HUES48 (cell line): Measurements from ENCODE around the gene EXOSC10.
"Not testable (repeated sequence)": the region's sequence is repeated elsewhere in the genome, so short reads cannot be mapped to it uniquely, and the experiment has no call there.

Experiments used
- H3K27ac ChIP-seq: one replicate; pipeline ENCODE4 v1.7.0; 2013; ENCODE audit warnings: low read depth, low read length, inconsistent platforms
- H3K27me3 ChIP-seq: 2 replicates; pipeline ENCODE4 v1.6.1; 2013; ENCODE audit warnings: mild to moderate bottlenecking, low read length; ENCODE audit not compliant: control insufficient read depth, insufficient read depth
- H3K36me3 ChIP-seq: 2 replicates; pipeline ENCODE4 v1.6.1; 2013; ENCODE audit warnings: low read length; ENCODE audit not compliant: control insufficient read depth, insufficient read depth
- H3K4me1 ChIP-seq: 2 replicates; pipeline ENCODE4 v1.6.1; 2013; ENCODE audit warnings: mild to moderate bottlenecking, low read length; ENCODE audit not compliant: control insufficient read depth, insufficient read depth
- H3K4me3 ChIP-seq: 2 replicates; pipeline ENCODE4 v1.5.1; 2013; ENCODE audit warnings: mild to moderate bottlenecking, low read depth, low read length
- H3K9ac ChIP-seq: 2 replicates; pipeline ENCODE4 v1.6.1; 2013; ENCODE audit warnings: mild to moderate bottlenecking, low read depth, low read length, moderate library complexity
- H3K9me3 ChIP-seq: 2 replicates; pipeline ENCODE4 v1.6.1; 2013; ENCODE audit warnings: low read length; ENCODE audit not compliant: control insufficient read depth, insufficient read depth

EXOSC10 gene

GRCh38 chr1:11109047-11109760, 9.5 kb upstream of the EXOSC10 start:
- Histone ChIP-seq H3K36me3 (peaks cover 80% of the 10 kb centered on the region), H3K27me3 (no peaks in the 10 kb centered on the region), H3K4me3 (no peak overlapping the region), H3K9me3 (no peaks in the 10 kb centered on the region), H3K4me1 (no peaks in the 10 kb centered on the region), H3K27ac (no peak overlapping the region), H3K9ac (no peak overlapping the region)

GRCh38 chr1:11107599-11107998, 7.9 kb upstream of the EXOSC10 start:
- Histone ChIP-seq H3K4me3 (no peak overlapping the region), H3K27me3 (no peaks in the 10 kb centered on the region), H3K9me3 (no peaks in the 10 kb centered on the region), H3K36me3 (peaks cover 64% of the 10 kb centered on the region), H3K4me1 (no peaks in the 10 kb centered on the region), H3K9ac (no peak overlapping the region), H3K27ac (no peak overlapping the region)

GRCh38 chr1:11105586-11105985, 5.9 kb upstream of the EXOSC10 start:
- no peak overlapping the region for H3K9ac ChIP-seq
- no peak overlapping the region for H3K27ac ChIP-seq
- no peaks in the 10 kb centered on the region for H3K4me1 ChIP-seq
- no peak overlapping the region for H3K4me3 ChIP-seq
- no peaks in the 10 kb centered on the region for H3K9me3 ChIP-seq
- no peaks in the 10 kb centered on the region for H3K27me3 ChIP-seq
- peaks cover 46% of the 10 kb centered on the region for H3K36me3 ChIP-seq

- Histone ChIP-seq H3K27ac (no peak overlapping the region), H3K9me3 (no peaks in the 10 kb centered on the region), H3K4me3 (no peak overlapping the region), H3K4me1 (peaks cover 5% of the 10 kb centered on the region), H3K27me3 (no peaks in the 10 kb centered on the region), H3K36me3 (peaks cover 27% of the 10 kb centered on the region), H3K9ac (no peak overlapping the region)
Observed at GRCh38 chr1:11101347-11101746, 1.7 kb upstream of the EXOSC10 start.

GRCh38 chr1:11100806-11101205, 1.1 kb upstream of the EXOSC10 start:
- not testable (repeated sequence) for H3K4me1 ChIP-seq, H3K27ac ChIP-seq, H3K9me3 ChIP-seq, H3K27me3 ChIP-seq, H3K9ac ChIP-seq, H3K4me3 ChIP-seq
- H3K36me3 ChIP-seq = peaks cover 27% of the 10 kb centered on the region

GRCh38 chr1:11100149-11100493, 452 bp upstream of the EXOSC10 start:
- no peaks in the 10 kb centered on the region for H3K27me3 ChIP-seq
- peak overlapping the region; percentile 100 for H3K4me3 ChIP-seq
- H3K9me3 ChIP-seq = no peaks in the 10 kb centered on the region
- peak overlapping the region; percentile 94 for H3K27ac ChIP-seq
- peaks cover 5% of the 10 kb centered on the region for H3K4me1 ChIP-seq
- H3K9ac ChIP-seq = peak overlapping the region; percentile 98; the same call in 1 of the 2 replicates
- H3K36me3 ChIP-seq = peaks cover 30% of the 10 kb centered on the region

GRCh38 chr1:11098931-11099309, 749 bp downstream of the EXOSC10 start:
- Histone ChIP-seq H3K4me3 (peak overlapping the region; percentile 100), H3K36me3 (peaks cover 42% of the 10 kb centered on the region), H3K9ac (peak overlapping the region; percentile 98), H3K9me3 (no peaks in the 10 kb centered on the region), H3K27me3 (no peaks in the 10 kb centered on the region), H3K27ac (peak overlapping the region; percentile 23), H3K4me1 (peaks cover 5% of the 10 kb centered on the region)

- not testable (repeated sequence) for H3K9me3 ChIP-seq, H3K4me3 ChIP-seq, H3K4me1 ChIP-seq, H3K27ac ChIP-seq, H3K9ac ChIP-seq, H3K27me3 ChIP-seq
- H3K36me3 ChIP-seq = peaks cover 64% of the 10 kb centered on the region
Observed at GRCh38 chr1:11083784-11084183, 15.9 kb downstream of the EXOSC10 start.

- Histone ChIP-seq H3K4me1 (no peaks in the 10 kb centered on the region), H3K9ac (no peak overlapping the region), H3K4me3 (no peak overlapping the region), H3K9me3 (no peaks in the 10 kb centered on the region), H3K27ac (no peak overlapping the region), H3K27me3 (no peaks in the 10 kb centered on the region), H3K36me3 (peaks cover 64% of the 10 kb centered on the region)
Observed at GRCh38 chr1:11080931-11081330, 18.7 kb downstream of the EXOSC10 start.

GRCh38 chr1:11078631-11079030, 21.0 kb downstream of the EXOSC10 start:
- peaks cover 87% of the 10 kb centered on the region for H3K36me3 ChIP-seq
- H3K27me3 ChIP-seq = no peaks in the 10 kb centered on the region
- H3K9ac ChIP-seq = no peak overlapping the region
- H3K4me1 ChIP-seq = no peaks in the 10 kb centered on the region
- no peak overlapping the region for H3K27ac ChIP-seq
- no peak overlapping the region for H3K4me3 ChIP-seq
- no peaks in the 10 kb centered on the region for H3K9me3 ChIP-seq

GRCh38 chr1:11073398-11073797, 26.3 kb downstream of the EXOSC10 start:
- not testable (repeated sequence) for H3K27ac ChIP-seq, H3K9me3 ChIP-seq, H3K4me1 ChIP-seq, H3K9ac ChIP-seq, H3K27me3 ChIP-seq, H3K4me3 ChIP-seq
- peaks cover 94% of the 10 kb centered on the region for H3K36me3 ChIP-seq
